Measurements from ENCODE around the gene PPIF.

PPIF gene

DNA sequence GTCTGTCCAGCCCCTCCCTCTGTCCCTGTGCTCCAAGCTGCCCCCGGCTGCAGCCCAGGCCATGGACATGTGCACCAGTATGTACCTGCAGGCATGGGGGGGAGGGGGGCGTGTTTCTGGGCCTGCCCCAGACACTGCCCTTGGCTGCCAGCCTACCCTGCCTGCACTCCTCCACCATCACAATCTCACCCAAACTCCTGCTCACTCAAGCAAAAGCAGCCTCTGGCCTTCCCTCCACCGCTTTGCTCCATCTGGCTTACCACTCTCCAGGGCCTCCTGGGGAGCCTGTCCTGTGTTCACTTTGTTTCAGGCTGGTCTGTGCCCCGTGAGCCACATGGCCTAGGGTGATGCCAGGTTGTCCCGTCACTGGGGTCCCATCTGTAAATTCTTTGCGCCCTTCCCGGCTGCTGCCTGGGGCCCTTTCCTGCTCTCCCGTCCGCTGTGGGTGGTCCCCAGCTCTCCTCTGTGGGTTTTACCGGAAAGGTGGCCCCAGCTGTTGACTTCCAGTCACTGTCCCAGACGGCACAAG lies 33.3 kb upstream of the PPIF start:
- DNase-seq (ENCODE audit: low spot score): no peak

DNA sequence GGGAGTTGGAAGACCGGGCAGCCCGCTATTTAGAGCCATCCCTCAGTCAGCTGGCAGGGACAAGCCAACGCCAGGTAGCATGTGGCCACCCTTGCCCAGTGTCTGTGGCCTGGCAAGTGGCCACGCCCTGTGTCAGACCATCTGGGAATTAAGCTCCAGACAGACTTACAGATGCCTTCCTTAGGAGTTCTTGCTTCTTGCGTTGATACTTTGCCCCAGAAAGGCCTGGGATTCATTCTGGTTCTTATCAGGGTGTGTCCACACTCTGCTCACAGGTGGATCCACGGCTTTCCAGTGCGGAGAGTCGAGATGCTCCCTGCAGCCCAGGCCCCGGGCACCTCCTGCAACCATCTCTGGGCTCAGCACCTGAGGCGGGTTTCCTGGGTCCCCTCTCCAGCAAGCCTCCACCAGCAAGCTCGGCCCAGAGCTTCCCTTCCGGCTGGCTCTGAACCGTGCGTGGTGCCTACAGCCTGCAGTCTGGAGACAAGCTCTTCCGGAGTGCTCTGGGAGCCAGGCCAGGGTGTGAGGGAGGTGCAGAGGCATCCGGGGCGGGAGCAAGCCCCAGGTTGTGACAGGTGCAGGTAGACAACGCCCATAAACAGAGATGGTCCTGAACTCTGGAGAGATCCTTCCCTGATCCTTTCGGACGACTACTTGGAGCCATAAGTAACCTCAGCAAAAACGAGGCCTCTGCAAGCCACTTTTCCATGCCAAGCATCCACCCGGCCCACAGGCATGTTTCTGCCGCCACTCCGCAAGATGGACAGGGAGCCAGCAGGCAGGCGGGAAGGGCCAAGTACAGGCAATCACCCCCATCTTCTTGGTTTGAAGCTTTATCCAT lies 32.3 kb upstream of the PPIF start:
- DNase-seq (ENCODE audit: low spot score): no peak

DNA sequence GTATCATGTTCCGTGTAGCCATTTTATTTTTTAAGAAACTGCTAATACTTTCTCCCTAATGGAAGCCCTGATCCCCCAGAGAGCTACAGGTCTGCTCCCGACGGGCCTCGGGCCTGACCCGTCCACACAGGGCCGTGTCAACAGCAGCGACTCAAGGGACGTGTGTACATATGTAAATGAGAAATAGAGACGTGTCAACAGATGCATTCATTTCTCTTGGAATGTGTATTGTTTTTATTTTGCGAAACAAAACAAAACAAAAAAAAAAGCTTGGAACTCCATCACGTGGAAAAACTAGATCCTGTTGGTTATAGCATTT lies 31.7 kb upstream of the PPIF start:
- DNase-seq (ENCODE audit: low spot score): no peak

DNA sequence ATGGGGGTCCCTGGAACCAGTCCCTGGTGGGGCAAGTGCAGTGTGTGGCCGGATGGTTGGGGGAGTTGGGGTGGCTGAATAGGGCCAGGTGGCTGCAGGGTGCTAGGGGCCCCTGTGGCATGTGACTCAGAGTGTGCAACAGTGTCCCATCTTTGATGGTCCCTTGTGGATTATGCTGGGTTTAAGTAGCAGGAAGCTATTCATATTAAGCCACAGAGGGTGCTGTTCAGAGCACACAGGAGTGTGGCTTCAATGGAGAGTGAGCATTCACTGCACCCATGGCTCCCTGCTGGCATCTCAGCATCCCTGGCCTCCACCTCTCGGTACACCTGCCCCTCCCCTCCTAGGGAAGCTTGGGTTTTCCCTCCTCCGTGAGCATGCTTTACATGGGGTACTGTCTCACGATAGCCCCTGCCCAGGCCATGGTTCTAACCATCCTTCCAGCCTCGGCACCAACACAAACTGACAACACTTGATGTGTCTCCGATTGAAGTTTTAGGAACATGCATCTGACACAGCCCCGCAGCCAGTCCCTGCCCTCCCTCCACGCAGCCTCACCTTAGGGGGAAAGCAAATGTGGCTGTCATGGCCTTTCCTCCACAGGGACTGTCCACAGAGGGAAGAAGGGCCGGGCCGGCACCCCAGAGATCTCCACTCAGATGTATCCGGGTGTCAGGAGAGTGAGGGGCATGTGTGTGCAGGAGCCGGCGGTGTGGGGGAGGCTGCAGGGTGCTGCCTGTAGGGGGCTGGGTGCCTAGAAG lies 30.4 kb upstream of the PPIF start:
- no peak for DNase-seq (ENCODE audit: low spot score)

DNA sequence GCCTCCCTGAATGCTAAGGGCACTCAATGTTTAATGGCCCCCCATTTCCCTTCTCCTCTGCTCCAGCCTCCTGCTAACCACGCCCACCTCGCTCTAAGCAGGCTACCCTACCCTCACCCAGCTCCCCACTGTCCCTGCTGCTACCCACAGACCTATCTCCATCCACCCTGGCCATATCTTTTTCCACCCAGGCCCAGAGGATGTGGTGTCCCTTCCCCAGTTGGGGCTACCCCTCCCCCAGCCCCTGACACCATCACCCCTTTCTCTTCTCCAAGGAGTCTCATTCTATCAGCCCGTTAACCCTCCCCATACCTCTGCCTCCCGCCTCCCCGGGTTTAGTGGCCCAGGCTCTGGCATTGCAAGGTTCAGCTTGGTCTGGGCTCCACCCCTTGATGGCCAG lies 28.9 kb upstream of the PPIF start:
- no peak for DNase-seq (ENCODE audit: low spot score)

DNA sequence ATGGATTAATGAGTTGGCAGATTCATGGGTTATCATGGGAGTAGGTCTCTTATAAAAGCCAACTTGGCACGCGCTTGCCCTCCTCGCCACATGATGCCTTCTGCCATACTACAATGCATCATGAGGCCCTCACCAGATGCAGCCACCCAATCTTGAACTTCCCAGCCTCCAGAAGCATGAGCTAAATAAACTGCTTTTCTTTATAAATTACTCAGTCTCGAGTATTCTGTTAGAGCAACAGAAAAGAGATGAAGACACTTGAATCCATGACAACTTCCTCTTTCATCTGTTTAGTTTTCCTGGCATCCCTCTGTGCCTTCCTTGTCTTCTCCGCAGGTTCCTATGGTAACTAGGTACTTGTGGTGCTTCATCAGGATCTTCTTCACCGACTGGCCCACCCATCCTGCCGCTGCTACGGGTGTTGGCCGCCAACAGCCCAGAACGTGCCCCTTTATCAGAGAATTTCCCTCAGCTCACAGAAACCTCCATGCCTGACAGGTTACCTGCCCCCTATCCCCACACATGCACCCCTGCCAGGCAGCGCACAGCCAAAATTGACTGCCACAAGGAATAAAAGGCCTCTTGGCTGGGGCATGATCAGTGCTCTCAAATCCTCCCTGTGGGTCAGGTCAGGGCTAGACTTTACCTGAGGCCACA lies 28.0 kb upstream of the PPIF start:
- DNase-seq (ENCODE audit: low spot score): no peak

DNA sequence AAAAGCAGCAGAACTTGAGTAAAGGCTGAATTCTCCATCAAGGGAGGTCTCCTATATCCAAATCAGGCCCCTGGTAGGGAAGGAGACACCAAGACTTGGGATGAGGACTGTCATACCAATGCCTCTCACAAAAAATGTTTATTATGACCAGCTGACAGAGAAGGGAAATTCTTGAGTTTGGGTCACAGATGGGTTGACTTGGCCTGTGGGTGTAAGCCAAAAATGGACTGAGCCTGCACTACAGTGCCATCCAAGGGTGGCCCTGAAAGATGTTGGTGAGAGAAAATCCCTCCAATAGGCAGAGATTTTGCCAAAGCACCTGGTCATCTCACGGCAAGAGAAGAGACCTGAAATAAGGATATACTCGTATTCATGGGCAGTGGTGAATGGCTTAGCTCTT lies 27.0 kb upstream of the PPIF start:
- DNase-seq (ENCODE audit: low spot score): no peak

DNA sequence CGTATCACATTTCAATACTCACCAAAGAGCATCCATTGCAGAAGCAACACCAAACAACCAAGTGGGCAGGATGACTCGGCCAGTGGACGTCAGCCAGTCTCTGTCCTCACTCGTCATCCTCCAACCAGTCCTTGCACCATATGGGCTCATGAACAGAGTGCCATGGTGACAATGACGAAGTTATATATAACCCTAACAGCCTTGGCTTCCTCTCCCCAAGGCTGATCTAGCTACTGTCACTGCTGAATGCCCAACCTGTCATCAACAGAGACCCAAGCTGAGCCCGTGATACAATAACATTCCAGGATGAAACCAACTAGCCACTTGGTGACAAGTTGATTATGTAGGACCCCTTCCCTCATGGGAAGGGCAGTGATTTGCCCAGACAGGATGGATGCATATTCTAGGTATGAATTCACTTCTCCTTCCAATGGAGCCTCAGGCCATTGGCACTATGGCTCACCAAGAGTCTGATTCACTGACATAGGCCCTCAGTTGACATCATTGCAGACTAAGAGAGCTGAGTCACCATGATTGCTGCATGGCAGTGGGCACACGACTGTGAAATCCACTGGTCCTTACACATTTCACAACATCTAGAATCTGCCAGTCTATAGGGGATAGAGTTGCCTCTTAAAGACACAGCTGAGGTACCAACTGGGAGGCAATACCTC lies 26.3 kb upstream of the PPIF start:
- DNase-seq (ENCODE audit: low spot score): peak; percentile 84

DNA sequence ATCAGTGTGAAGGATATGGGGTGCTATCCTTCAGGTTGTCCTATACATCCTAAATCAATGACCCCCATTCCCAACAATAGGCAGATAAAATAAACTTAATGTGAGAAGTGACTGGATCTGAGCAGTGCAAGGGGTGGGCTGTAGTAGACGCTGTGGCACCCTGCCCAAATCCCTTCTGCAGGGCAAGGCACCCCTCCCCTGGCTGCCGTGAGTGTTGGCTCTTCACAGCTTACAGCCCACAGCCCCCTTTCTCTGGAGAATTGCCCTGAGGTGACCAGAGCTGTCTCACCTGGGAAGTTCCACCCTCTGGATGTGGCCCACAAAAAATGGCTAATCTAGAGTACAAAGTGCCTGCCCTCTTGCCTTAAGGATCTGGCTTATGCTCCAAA lies 25.8 kb upstream of the PPIF start:
- DNase-seq (ENCODE audit: low spot score): no peak

DNA sequence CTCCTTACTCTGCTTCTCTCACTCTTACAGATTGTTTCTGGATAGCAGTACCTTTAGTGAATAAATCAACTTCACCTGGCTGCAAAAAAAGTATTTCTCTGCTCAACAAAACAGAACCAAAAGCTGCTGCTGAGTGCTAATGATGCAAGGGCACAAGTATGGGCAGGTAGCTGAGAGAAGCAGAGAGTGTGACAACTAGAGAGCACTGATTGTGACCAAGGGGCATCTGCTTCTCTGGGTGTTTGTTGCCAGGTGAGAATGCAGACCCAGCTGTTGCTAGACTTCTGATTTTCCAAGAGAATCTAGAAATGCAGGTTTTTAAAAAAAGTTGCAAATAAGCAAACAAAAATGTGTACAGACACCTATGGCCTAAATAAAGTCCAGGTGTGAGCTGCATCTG lies 25.3 kb upstream of the PPIF start:
- DNase-seq (ENCODE audit: low spot score): no peak

DNA sequence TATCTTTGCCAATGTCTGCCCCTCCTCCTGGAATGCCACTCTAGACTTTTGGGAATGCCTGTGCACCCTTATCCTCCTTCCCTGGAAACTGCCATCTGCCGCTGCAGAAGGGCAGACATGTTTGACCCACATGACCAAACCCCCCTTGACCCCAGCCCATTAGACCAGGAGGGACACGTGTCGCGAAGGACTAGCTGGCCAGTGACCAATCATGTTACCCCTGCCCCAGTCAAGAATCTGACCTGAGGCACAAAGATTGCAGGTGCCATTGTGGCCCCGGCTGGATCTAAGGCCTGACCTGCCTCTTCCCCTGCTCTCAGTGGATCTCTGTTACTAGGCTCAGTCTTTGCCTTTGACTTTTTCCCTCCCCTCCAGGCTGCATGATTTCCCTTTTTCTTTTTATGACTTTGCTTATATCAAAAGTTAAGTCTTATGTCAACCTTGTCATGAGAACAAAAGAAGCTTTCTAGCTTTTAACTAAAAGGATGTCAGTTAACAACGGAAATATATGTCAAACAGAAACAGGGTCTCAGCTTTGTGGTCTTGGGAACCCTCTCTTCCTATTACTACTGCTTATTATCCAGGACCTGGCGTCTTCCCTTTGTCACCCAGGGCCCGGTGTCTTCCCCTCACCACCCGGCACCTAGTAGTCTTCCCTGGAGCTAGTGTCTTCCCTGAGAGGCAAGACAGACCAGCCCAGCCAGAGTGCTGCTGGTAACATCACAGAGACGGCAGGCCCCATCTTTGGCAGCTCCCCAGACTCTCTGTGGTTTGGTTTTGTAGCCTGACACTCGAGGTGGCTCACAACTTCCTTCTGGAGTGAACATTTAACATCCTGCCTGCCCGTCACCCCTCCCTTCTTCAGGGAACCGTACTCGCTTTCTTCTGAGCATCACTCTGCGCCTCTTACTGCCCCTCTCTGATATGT lies 24.4 kb upstream of the PPIF start:
- DNase-seq (ENCODE audit: low spot score): no peak

DNA sequence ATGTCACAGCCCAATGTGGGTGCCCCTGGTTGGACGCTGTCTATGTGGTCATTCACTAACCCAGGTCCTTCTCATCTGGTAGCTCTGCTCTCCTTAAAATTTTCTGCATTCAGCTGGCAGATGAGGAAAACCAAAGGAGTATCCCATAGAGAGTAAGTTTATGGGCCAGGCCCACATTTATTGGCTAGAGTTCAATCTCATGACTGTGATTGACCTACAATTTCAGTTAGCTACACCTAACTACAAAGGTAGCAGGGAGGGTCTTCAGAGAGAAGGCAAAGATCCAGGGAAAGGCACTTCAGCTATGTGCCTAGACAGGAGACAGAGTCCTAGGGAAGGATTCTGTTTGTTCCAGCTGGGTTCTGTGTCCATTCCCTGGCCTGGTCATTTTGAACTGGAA lies 23.7 kb upstream of the PPIF start:
- no peak for DNase-seq (ENCODE audit: low spot score)

DNA sequence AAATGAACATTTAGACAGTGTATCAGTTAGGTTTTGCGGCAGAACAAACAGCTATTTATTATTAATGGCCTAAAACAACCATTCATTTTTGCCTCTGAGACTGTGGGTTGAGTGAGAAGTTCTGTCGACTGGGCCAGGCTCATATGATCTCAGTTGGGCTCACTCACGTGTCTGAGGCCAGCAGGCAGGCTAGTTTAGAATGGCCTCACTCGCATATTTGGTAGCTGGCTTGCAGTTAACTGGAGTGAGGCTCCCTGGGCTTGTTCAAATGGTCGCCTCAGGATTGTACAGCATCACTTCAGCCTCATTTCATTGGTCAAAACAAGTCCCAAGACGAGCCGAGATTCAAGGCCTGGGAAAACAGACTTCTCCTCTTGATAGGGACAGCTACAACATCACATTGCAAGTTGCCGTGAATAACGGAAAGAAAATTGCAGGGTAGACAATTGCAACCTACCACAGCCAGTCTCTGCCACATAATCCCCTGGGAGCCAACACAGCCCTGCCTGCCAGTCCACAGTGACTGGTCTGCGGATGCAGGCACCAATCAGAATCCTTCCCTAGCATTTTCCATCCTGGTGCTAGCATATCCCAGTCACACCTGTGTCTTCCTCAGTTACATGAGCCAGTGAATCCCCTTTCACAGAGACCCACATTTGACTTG lies 23.1 kb upstream of the PPIF start:
- no peak for DNase-seq (ENCODE audit: low spot score)

DNA sequence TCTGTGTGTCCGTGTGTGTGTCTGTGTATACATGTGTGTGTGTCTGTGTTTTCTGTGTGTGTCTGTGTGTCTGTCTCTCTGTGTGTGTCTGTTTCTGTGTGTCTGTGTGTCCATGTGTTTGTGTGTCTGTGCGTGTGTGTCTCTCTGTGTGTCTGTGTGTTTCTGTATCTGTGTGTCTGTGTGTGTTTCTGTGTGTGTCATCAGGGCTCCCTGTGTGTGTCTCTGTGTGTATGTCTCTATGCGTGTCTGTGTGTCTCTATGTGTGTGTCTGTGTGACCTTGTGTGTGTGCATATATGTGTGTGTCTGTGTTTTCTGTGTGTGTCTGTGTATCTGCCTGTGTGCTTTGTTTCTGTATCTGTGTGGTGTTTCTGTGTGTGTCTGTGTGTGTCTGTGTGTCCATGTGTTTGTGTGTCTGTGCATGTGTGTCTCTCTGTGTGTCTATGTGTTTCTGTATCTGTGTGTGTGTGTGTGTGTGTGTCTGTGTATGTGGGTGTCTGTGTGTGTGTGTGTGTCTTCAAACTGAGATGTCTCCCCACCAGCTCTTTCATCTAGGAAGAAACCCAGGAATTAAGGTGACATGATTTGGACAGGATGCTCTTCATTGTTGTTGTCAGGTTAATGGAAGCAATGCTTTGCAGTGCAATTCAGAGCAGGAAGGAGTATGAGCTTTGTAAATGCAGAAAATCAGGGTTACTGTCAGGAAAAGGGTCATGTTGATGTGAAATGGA lies 20.7 kb upstream of the PPIF start:
- no peak for DNase-seq (ENCODE audit: low spot score)

DNA sequence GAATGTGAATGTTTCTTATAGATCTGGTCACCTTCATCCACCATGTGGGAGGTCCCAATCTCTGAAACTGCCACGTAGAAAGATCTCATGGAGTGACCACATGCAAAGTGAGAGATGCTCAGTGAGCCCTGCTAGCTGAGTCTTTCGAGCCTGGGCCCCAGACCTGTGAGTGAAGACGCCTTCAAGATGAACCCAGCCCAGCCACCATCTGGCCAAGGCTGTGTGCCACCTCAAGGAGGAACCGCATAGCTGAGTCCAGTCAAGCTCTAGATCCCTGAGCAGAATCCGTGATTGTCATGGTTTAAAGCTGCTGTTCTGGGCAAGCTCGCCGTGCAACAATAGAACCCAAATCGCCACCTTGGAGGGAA lies 20.2 kb upstream of the PPIF start:
- no peak for DNase-seq (ENCODE audit: low spot score)

DNA sequence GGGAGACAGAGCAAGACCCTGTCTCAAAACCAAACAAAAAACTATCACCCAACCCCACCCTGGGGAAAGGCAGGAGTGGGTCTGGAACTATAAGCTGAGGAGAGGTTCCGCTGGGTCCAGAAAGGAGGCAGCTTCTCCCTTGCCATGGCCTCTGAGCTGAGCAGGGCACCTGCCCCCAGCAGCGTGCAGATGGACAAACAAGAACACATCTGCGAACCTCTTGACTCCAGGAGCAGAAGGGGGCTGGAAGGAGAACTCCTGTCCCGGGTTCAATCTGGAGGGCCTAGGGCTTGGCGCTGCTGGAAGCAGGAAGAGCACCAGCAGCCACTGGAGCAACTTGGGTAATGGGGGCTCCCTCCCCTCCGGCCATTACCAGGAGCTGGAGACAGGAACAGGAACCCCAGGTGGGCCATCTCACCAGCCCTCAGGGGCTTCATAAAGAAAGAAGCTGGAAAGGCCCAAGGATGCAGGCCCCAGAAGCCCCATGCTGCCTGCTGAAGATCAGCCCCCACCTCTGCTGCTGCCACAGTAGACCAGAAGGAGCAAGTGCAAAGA lies 19.0 kb upstream of the PPIF start:
- DNase-seq (ENCODE audit: low spot score): no peak

DNA sequence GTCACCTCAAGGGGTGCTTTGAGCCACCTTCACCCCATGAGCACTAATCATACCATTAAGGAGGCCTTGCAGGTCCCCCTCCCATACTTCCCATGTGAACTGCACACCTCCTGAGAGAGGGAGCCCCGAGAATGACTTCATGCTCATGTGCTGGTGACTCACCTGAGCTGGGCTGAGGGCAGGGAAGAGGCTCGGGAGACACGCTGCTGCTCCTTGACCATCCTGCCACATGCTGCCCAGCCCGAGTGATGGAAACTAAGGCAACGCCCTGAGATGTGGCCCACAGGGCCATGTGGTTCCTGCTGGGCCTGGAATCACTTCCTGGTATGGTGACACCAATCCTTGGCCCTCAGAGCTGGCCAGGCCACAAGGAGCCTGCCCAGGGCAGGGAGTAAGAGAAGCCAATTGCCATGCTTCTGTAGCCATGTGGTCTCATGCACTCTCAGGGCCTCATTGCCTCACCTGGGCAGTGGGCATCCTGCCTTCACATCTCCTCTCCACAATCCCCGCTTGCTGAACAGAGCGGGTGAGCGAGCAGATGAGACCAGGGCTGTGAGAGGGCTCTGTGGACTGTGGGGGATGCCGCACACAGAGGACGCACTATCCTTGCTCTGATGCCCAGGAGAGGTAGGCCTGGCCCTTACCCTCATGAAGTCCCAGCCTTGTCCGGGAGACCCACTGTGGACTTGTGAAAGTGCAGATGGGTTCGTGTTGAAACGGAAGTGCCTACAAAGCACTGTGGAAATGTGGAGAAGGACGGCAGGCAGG lies 18.3 kb upstream of the PPIF start:
- DNase-seq (ENCODE audit: low spot score): peak; percentile 43

DNA sequence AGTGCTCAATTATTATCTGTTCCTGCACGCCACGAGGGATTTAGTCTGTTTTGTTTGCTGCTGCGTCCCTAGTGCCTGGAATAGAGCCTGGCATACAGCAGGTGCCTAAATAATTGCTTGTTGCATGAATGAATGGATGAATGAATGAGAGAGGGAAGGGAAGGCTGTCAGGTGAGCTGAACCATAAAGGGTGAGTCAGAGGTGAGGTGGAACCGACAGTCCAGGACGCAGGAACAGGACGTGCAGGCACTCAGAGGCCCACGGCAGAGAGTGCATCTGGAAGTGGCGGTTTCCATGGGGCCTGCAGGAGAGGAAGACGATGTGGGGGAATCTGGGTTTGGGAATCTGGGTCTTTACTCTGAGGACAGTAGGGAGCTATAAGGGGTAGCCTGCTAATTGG lies 17.7 kb upstream of the PPIF start:
- no peak for DNase-seq (ENCODE audit: low spot score)

DNA sequence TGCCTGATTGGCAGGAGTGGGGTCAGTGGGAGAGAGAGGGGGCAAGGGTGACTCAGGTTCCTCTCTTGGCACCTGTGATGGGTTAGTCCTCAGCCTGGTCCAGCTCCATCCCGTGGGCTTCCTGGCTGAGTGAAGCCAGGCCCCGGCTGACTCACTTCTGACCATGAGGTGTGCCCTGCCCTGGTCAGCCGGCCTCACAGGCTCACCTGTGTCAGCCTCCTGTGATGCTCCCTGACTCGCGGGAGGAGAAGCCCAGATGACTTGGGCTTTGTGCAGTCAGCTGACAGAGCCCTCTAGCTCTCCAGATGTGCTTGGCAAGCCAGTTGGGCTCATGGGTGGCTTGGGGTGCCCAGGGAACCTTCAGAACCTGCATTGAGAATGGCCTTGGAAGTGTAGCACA lies 16.0 kb upstream of the PPIF start:
- no peak for DNase-seq (ENCODE audit: low spot score)
